Loucy (cell line): ENCODE measurements around the gene C2CD5.

Experiments
- H2AFZ ChIP-seq: fragments of 200-600 bp; sonication (generic); 2 replicates; pipeline ENCODE4 v1.6.0; 2016; ENCODE audit warnings: antibody characterized with exemption, mild to moderate bottlenecking, low read length, moderate library complexity
- H3F3A ChIP-seq: fragments of 200-600 bp; 2 replicates; pipeline ENCODE4 v1.6.0; 2016; ENCODE audit warnings: antibody characterized with exemption, low read depth, mild to moderate bottlenecking
- H3K27me3 ChIP-seq: fragments of 200-600 bp; sonication (generic); 2 replicates; pipeline ENCODE4 v1.6.1; 2014; ENCODE audit warnings: low read length, mild to moderate bottlenecking; ENCODE audit not compliant: insufficient read depth, poor library complexity, severe bottlenecking
- H3K36me3 ChIP-seq: fragments of 200-600 bp; sonication (generic); 2 replicates; pipeline ENCODE4 v1.6.1; 2016; ENCODE audit warnings: low read length; ENCODE audit not compliant: insufficient read depth
- H3K4me1 ChIP-seq: fragments of 200-600 bp; sonication (generic); 2 replicates; pipeline ENCODE4 v1.5.1; 2014; ENCODE audit warnings: low read length, mild to moderate bottlenecking; ENCODE audit not compliant: insufficient read depth, poor library complexity, severe bottlenecking
- H3K4me2 ChIP-seq: fragments of 200-600 bp; sonication (generic); 2 replicates; pipeline ENCODE4 v1.6.0; 2014; ENCODE audit warnings: antibody characterized with exemption, low read length, low read depth, mild to moderate bottlenecking; ENCODE audit not compliant: poor library complexity, severe bottlenecking
- H3K4me3 ChIP-seq: fragments of 200-600 bp; sonication (generic); 2 replicates; pipeline ENCODE4 v1.5.1; 2014; ENCODE audit warnings: low read length, mild to moderate bottlenecking, mixed read lengths; ENCODE audit not compliant: poor library complexity, severe bottlenecking
- H3K79me2 ChIP-seq: fragments of 200-600 bp; sonication (generic); 2 replicates; pipeline ENCODE4 v1.6.1; 2014; ENCODE audit warnings: low read length; ENCODE audit not compliant: insufficient read depth
- H3K9ac ChIP-seq: fragments of 200-600 bp; sonication (generic); 2 replicates; pipeline ENCODE4 v1.6.0; 2014; ENCODE audit warnings: mild to moderate bottlenecking, low read depth, low read length, moderate library complexity; ENCODE audit not compliant: poor library complexity, severe bottlenecking
- H3K9me2 ChIP-seq: fragments of 200-600 bp; sonication (generic); replicated peaks from 2 replicates; pipeline ENCODE4 v1.6.1; 2016; ENCODE audit warnings: low read depth, low read length, mixed read lengths
- H3K9me3 ChIP-seq: fragments of 200-600 bp; sonication (generic); 2 replicates; pipeline ENCODE4 v1.6.1; 2014; ENCODE audit warnings: mild to moderate bottlenecking, antibody characterized with exemption, low read length, low read depth; ENCODE audit not compliant: insufficient read depth
- H4K20me1 ChIP-seq: fragments of 200-600 bp; sonication (generic); 2 replicates; pipeline ENCODE4 v1.6.0; 2014; ENCODE audit warnings: antibody characterized with exemption, low read length, mild to moderate bottlenecking; ENCODE audit not compliant: insufficient read depth, poor library complexity, severe bottlenecking
- CTCF ChIP-seq: fragments of 200-600 bp; sonication (generic); conservative IDR thresholded peaks from 2 replicates; pipeline ENCODE4 v1.5.1; 2014; ENCODE audit warnings: mild to moderate bottlenecking, antibody characterized with exemption, low read length
- EZH2phosphoT487 ChIP-seq: fragments of 200-600 bp; IDR thresholded peaks from 2 replicates; pipeline ENCODE4 v1.6.1; 2018; ENCODE audit warnings: antibody characterized with exemption, mild to moderate bottlenecking, moderate library complexity, borderline replicate concordance

C2CD5 gene

GRCh38 chr12:22578328-22578727, 34.0 kb upstream of the C2CD5 start:
- no peaks in the 10 kb centered on the region for H3K36me3 ChIP-seq
- no peaks in the 10 kb centered on the region for H3K9me3 ChIP-seq
- TF ChIP-seq EZH2phosphoT487 (no peak), CTCF (no peak)
- no peaks in the 10 kb centered on the region for H3F3A ChIP-seq
- no peak overlapping the region for H3K4me3 ChIP-seq
- H3K27me3 ChIP-seq: no peaks in the 10 kb centered on the region
- H3K79me2 ChIP-seq: no peaks in the 10 kb centered on the region
- H3K9me2 ChIP-seq: no peaks in the 10 kb centered on the region
- H4K20me1 ChIP-seq: no peaks in the 10 kb centered on the region
- H3K9ac ChIP-seq: no peak overlapping the region
- no peak overlapping the region for H3K4me2 ChIP-seq
- no peaks in the 10 kb centered on the region for H3K4me1 ChIP-seq
- no peak overlapping the region for H2AFZ ChIP-seq

GRCh38 chr12:22577667-22578066, 33.3 kb upstream of the C2CD5 start:
- H3K9me2 ChIP-seq: no peaks in the 10 kb centered on the region
- no peaks in the 10 kb centered on the region for H3K79me2 ChIP-seq
- no peak overlapping the region for H2AFZ ChIP-seq
- no peaks in the 10 kb centered on the region for H3F3A ChIP-seq
- H3K9ac ChIP-seq: no peak overlapping the region
- H3K4me2 ChIP-seq: no peak overlapping the region
- no peaks in the 10 kb centered on the region for H3K4me1 ChIP-seq
- no peaks in the 10 kb centered on the region for H3K27me3 ChIP-seq
- H3K36me3 ChIP-seq: no peaks in the 10 kb centered on the region
- no peak overlapping the region for H3K4me3 ChIP-seq
- H4K20me1 ChIP-seq: no peaks in the 10 kb centered on the region
- TF ChIP-seq CTCF (no peak), EZH2phosphoT487 (no peak)
- no peaks in the 10 kb centered on the region for H3K9me3 ChIP-seq

GRCh38 chr12:22576473-22576872, 32.1 kb upstream of the C2CD5 start:
- H3K4me2 ChIP-seq: no peak overlapping the region
- H3K79me2 ChIP-seq: no peaks in the 10 kb centered on the region
- no peaks in the 10 kb centered on the region for H3K36me3 ChIP-seq
- no peak for TF ChIP-seq CTCF
- no peak for TF ChIP-seq EZH2phosphoT487
- no peaks in the 10 kb centered on the region for H4K20me1 ChIP-seq
- H3K4me1 ChIP-seq: no peaks in the 10 kb centered on the region
- no peaks in the 10 kb centered on the region for H3K27me3 ChIP-seq
- no peaks in the 10 kb centered on the region for H3F3A ChIP-seq
- no peak overlapping the region for H2AFZ ChIP-seq
- no peaks in the 10 kb centered on the region for H3K9me3 ChIP-seq
- H3K4me3 ChIP-seq: no peak overlapping the region
- H3K9me2 ChIP-seq: no peaks in the 10 kb centered on the region
- H3K9ac ChIP-seq: no peak overlapping the region
